ENCODE data around the gene BRF1. TPM values are rescaled to one million over a fixed set of nuclear protein-coding genes. Genes with fewer than 3 reads are reported as not detected.
"Not testable (repeated sequence)": the region's sequence is repeated elsewhere in the genome, so short reads cannot be mapped to it uniquely, and the experiment has no call there.

BRF1 gene
- total and polyA plus RNA-seq, 9 donors = 20.4 to 47.3 (median 37.1) TPM

DNA sequence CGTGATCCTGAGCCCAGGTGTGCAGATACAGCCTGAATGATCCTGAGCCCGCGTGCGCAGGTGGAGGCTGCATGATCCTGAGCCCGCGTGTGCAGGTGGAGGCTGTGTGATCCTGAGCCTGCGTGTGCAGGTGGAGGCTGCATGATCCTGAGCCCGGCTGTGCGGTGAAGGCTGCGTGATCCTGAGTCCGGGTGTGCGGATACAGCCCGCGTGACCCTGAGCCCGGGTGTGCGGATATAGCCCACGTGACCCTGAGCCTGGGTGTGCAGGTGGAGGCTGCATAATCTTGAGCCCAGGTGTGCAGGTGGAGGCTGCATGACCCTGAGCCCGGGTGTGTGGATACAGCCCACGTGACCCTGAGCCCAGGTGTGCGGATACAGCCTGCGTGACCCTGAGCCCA, 20.3 kb downstream of the BRF1 start:
- H3K27ac ChIP-seq = no peak overlapping the region
- H3K36me3 ChIP-seq = no peaks in the 10 kb centered on the region
- intact Hi-C loops (cut with DNase I) = loop anchor here in 2 of 4 donors (5.0 to 10.0 kb wide), 2 partner anchors 76 to 78 kb away; no protein-coding TSS in a partner anchor
- DNase-seq = no peak
- 90 to 95% (median 93%) methylated on average over 21 of the region's 21 CpGs for WGBS, 3 donors
- H3K9me3 ChIP-seq = no peaks in the 10 kb centered on the region
- TF ChIP-seq EP300 (IDR thresholded peaks at IDR 0.05) (no peak), POLR2A (IDR thresholded peaks at IDR 0.05) (no peak)
- TF ChIP-seq, protein P1, sequence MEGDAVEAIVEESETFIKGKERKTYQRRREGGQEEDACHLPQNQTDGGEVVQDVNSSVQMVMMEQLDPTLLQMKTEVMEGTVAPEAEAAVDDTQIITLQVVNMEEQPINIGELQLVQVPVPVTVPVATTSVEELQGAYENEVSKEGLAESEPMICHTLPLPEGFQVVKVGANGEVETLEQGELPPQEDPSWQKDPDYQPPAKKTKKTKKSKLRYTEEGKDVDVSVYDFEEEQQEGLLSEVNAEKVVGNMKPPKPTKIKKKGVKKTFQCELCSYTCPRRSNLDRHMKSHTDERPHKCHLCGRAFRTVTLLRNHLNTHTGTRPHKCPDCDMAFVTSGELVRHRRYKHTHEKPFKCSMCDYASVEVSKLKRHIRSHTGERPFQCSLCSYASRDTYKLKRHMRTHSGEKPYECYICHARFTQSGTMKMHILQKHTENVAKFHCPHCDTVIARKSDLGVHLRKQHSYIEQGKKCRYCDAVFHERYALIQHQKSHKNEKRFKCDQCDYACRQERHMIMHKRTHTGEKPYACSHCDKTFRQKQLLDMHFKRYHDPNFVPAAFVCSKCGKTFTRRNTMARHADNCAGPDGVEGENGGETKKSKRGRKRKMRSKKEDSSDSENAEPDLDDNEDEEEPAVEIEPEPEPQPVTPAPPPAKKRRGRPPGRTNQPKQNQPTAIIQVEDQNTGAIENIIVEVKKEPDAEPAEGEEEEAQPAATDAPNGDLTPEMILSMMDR (IDR thresholded peaks at IDR 0.05) = no peak
- H3K4me1 ChIP-seq (ENCODE audit: insufficient read depth) = peaks cover 2% of the 10 kb centered on the region
- H3K4me3 ChIP-seq = no peak overlapping the region
- no peaks in the 10 kb centered on the region for H3K27me3 ChIP-seq

DNA sequence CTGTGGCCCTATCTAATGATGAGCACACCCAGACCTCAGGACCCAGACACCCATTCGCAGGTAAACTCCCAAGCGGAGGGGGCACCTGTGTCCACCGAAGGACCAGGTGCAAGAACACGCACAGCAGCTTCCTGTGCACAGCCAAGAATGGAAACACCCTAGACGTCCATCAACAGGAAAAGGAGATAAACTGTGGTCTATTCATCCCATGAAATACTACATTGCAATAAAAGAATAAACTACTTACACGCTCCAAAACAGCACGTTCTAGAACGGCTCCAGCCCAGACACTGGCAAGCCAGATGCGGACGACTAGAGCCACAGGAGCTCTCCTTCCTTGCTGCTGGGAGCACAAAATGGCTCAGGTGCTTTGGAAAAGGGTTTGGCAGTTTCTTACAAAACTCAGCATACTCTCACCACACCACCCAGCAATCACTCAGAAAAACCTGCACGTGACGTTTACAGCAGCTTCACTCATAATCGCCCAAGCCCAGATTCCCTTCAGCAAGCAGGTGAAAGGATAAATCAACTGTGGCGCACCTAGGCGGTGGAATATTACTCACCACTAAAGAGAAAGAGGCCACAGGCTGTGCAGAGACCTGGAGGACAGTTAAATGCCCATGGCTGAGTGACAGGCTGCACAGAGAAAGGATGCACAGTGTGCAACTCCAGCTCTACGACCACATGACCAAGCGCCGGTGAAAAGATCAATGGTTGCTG, 21.0 kb downstream of the BRF1 start:
- no peak for DNase-seq
- no peak overlapping the region for H3K27ac ChIP-seq
- peaks cover 2% of the 10 kb centered on the region for H3K4me1 ChIP-seq (ENCODE audit: insufficient read depth)
- H3K4me3 ChIP-seq = no peak overlapping the region
- no peaks in the 10 kb centered on the region for H3K36me3 ChIP-seq
- H3K9me3 ChIP-seq = no peaks in the 10 kb centered on the region
- TF ChIP-seq, protein P1 (IDR thresholded peaks at IDR 0.05) = no peak
- TF ChIP-seq EP300 (IDR thresholded peaks at IDR 0.05) = no peak
- TF ChIP-seq POLR2A (IDR thresholded peaks at IDR 0.05) = no peak
- intact Hi-C loops (cut with DNase I) = loop anchor here in 2 of 4 donors (5.0 to 10.0 kb wide), 2 partner anchors 75 to 78 kb away; no protein-coding TSS in a partner anchor
- WGBS, 3 donors = 86 to 91% (median 87%) methylated on average over 18 of the region's 18 CpGs
- no peaks in the 10 kb centered on the region for H3K27me3 ChIP-seq

DNA sequence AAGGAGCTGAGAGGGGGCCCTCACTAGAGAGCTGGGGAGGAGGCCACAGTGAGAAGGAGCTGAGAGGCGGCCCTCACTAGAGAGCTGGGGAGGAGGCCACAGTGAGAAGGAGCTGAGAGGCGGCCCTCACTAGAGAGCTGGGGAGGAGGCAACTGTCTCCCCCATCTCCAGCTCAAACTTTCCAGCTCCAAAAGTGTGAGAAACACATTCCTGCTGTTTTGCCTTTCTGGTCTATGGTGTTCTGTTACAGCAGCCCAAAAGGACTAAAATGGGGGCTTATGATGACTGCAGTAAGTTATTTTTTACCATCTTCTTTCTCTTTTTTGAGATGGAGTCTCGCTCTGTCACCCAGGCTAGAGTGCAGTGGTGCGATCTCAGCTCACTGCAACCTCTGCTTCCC, 23.4 kb downstream of the BRF1 start:
- intact Hi-C loops (cut with DNase I); DNase-seq; H3K4me3 ChIP-seq; H3K36me3 ChIP-seq; H3K27me3 ChIP-seq; H3K4me1 ChIP-seq (ENCODE audit: insufficient read depth); H3K9me3 ChIP-seq; H3K27ac ChIP-seq: not testable (repeated sequence)
- 73 to 97% (median 97%) methylated on average over 2 to 4 of the region's 4 CpGs for WGBS, 3 donors

- 68 to 75% (median 70%) methylated on average over 15 to 16 of the region's 16 CpGs for WGBS, 3 donors
- no peak for DNase-seq
- H3K4me1 ChIP-seq (ENCODE audit: insufficient read depth) = no peaks in the 10 kb centered on the region
- H3K27me3 ChIP-seq = no peaks in the 10 kb centered on the region
- intact Hi-C loops (cut with DNase I) = no loop called here
- TF ChIP-seq, protein P1 (IDR thresholded peaks at IDR 0.05) = no peak
- no peak for TF ChIP-seq POLR2A (IDR thresholded peaks at IDR 0.05)
- no peak for TF ChIP-seq EP300 (IDR thresholded peaks at IDR 0.05)
- H3K9me3 ChIP-seq = no peaks in the 10 kb centered on the region
- H3K4me3 ChIP-seq = no peak overlapping the region
- no peak overlapping the region for H3K27ac ChIP-seq
- H3K36me3 ChIP-seq = no peaks in the 10 kb centered on the region
These were observed 25.4 kb downstream of the BRF1 start for GRCh38 chr14:105275267-105275946.

GRCh38 chr14:105274637-105275036, 26.2 kb downstream of the BRF1 start:
- H3K36me3 ChIP-seq = no peaks in the 10 kb centered on the region
- H3K4me1 ChIP-seq (ENCODE audit: insufficient read depth) = no peaks in the 10 kb centered on the region
- TF ChIP-seq, protein P1 (IDR thresholded peaks at IDR 0.05) = no peak
- no peak overlapping the region for H3K4me3 ChIP-seq
- WGBS, 3 donors = 84 to 96% (median 93%) methylated on average over 6 of the region's 6 CpGs
- no peak for DNase-seq
- H3K27ac ChIP-seq = no peak overlapping the region
- intact Hi-C loops (cut with DNase I) = no loop called here
- H3K9me3 ChIP-seq = no peaks in the 10 kb centered on the region
- H3K27me3 ChIP-seq = no peaks in the 10 kb centered on the region

Data from ovary (tissue), 9 donors.